Subcutaneous adipose tissue (tissue), 4 donors: ENCODE results near the gene MYO1F. TPM values are rescaled to one million over a fixed set of nuclear protein-coding genes. Genes with fewer than 3 reads are reported as not detected.

Experiments
- CTCF ChIP-seq: fragments of 450-650 bp; IDR thresholded peaks from one replicate; pipeline ENCODE4 v1.5.1; 2016; ENCODE audit warnings: low read depth, mild to moderate bottlenecking, control low read depth, antibody characterized with exemption, moderate library complexity
- total RNA-seq, 4 donors: library from RNA; depleted of rRNA; stranded (reverse); fragments of >200 nt; gene quantifications; one replicate each; pipeline ENCODE4 v1.1.0, GENCODE V29; 2016

MYO1F gene
- total RNA-seq, 4 donors from 2014 or later: 13.4 to 48.3 (median 26.0) TPM

GRCh38 chr19:8477889-8478288, 99.4 kb downstream of the MYO1F start:
- TF ChIP-seq CTCF: no peak

- no peak for TF ChIP-seq CTCF
These were observed 100.7 kb downstream of the MYO1F start for GRCh38 chr19:8476524-8476923.

- TF ChIP-seq CTCF: no peak
These were observed 102.2 kb downstream of the MYO1F start for GRCh38 chr19:8475005-8475404.

- no peak for TF ChIP-seq CTCF
These were observed 103.4 kb downstream of the MYO1F start for GRCh38 chr19:8473648-8474476.

Other genes starting within 250 kb of the MYO1F start
- gene KANK3, start 234.2 kb downstream of the MYO1F start, total RNA-seq: 10 to 100 TPM in 2 of 4 donors, 1 to 10 TPM in 2; 3.6 to 65.7 (median 9.7) TPM
- 100 to 1,000 TPM; 150 to 237 (median 190) TPM for gene ANGPTL4, start 213.3 kb downstream of the MYO1F start, total RNA-seq
- 10 to 100 TPM; 29.4 to 95.3 (median 40.7) TPM for gene RAB11B, start 187.1 kb downstream of the MYO1F start, total RNA-seq
- 100 to 1,000 TPM; 107 to 314 (median 189) TPM for gene MARCHF2, start 164.1 kb downstream of the MYO1F start, total RNA-seq
- gene HNRNPM, start 132.5 kb downstream of the MYO1F start, total RNA-seq: 100 to 1,000 TPM in 1 of 4 donors, 10 to 100 TPM in 3; 58.5 to 105 (median 78.0) TPM
- 1 to 10 TPM in 1 of 4 donors, under 1 TPM in 3; 0.33 to 4.4 (median 0.52) TPM for gene PRAM1, start 74.8 kb downstream of the MYO1F start, total RNA-seq
- 10 to 100 TPM in 1 of 4 donors, 1 to 10 TPM in 3; 4.8 to 15.6 (median 7.1) TPM for gene ZNF414, start 63.3 kb downstream of the MYO1F start, total RNA-seq
- gene ADAMTS10, start 33.3 kb upstream of the MYO1F start, total RNA-seq: 10 to 100 TPM; 17.8 to 63.9 (median 45.2) TPM
- gene NFILZ, start 53.2 kb upstream of the MYO1F start, total RNA-seq: not detected
- not detected for gene ACTL9, start 121.4 kb upstream of the MYO1F start, total RNA-seq
- not detected for gene OR2Z1, start 144.2 kb upstream of the MYO1F start, total RNA-seq